Effector memory CD8-positive, alpha-beta T cell (primary cell): ENCODE data around the gene CAPN15.

Source experiments
- ATAC-seq: fragments of 150-1000 bp; cut with Tn5 transposase; replicated peaks from 2 replicates; pipeline ENCODE4 v1.10.0; 2021; ENCODE audit warnings: mild to moderate bottlenecking, moderate library complexity
- DNase-seq, 3 experiments: peaks; one replicate each; pipeline ENCODE4 v3.0.0; 2021
- H3K27ac Mint-ChIP-seq, 2 donors: one replicate each; pipeline ENCODE4 v1.8.0; 2022; ENCODE audit warnings: mild to moderate bottlenecking in 2 of 2, mixed read lengths in 2 of 2, moderate library complexity in 2 of 2
- H3K27me3 Mint-ChIP-seq, 2 donors: one replicate each; pipeline ENCODE4 v1.8.0; 2022; ENCODE audit warnings: mixed read lengths in 2 of 2
- H3K36me3 Mint-ChIP-seq: one replicate; pipeline ENCODE4 v1.8.0; 2022; ENCODE audit warnings: mild to moderate bottlenecking, moderate library complexity, mixed read lengths; ENCODE audit not compliant: insufficient read depth
- H3K4me1 Mint-ChIP-seq, 2 donors: one replicate each; pipeline ENCODE4 v1.8.0; 2022; ENCODE audit warnings: low read depth in 2 of 2, mixed read lengths in 2 of 2
- H3K4me3 Mint-ChIP-seq, 2 donors: one replicate each; pipeline ENCODE4 v1.8.0; 2022; ENCODE audit warnings: mild to moderate bottlenecking in 2 of 2, mixed read lengths in 2 of 2, moderate library complexity in 2 of 2
- H3K9me3 Mint-ChIP-seq, 2 donors: one replicate each; pipeline ENCODE4 v1.8.0; 2022; ENCODE audit warnings: mixed read lengths in 2 of 2

Gene CAPN15

GRCh38 chr16:515175-515938 is 12.2 kb upstream of the CAPN15 start:
- Mint-ChIP-seq H3K4me3 (no peak overlapping the region), H3K4me1 (no peaks in the 10 kb centered on the region), H3K27me3 (no peaks in the 10 kb centered on the region), H3K36me3 (peaks cover 2% of the 10 kb centered on the region), H3K27ac (no peak overlapping the region), H3K9me3 (no peaks in the 10 kb centered on the region)
- no peak for DNase-seq
- no peak for ATAC-seq

GRCh38 chr16:515939-516226 is 11.6 kb upstream of the CAPN15 start:
- Mint-ChIP-seq H3K9me3 (no peaks in the 10 kb centered on the region), H3K4me3 (no peak overlapping the region), H3K27ac (no peak overlapping the region), H3K36me3 (peaks cover 2% of the 10 kb centered on the region), H3K27me3 (no peaks in the 10 kb centered on the region), H3K4me1 (no peaks in the 10 kb centered on the region)
- no peak for DNase-seq
- ATAC-seq: no peak

GRCh38 chr16:516301-516700 is 11.2 kb upstream of the CAPN15 start:
- no peak for ATAC-seq
- Mint-ChIP-seq H3K27ac (peak overlapping the region in 1 of 2 donors; percentile 44), H3K4me1 (no peaks in the 10 kb centered on the region), H3K27me3 (no peaks in the 10 kb centered on the region), H3K4me3 (no peak overlapping the region), H3K9me3 (no peaks in the 10 kb centered on the region), H3K36me3 (peaks cover 2% of the 10 kb centered on the region)
- no peak for DNase-seq

DNA sequence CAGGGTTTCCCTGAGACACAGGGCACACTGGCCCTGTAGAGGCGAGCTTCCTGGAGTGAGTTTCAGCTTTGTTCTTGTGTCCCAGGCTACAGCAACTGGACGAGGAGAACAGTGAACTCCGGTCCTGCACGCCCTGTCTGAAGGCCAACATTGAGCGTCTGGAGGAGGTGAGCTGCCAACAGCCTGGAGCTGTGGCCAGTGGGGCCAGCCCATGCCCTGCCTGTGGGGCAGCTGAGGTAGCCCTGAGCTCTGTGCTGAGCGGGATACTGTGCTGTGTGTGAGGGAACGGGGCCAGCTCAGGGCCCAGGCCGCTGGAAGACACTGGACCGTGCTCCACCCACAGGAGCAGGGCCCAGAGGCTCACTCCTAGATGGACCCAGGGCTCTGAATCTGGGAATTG is 8.7 kb upstream of the CAPN15 start:
- ATAC-seq (no peak), DNase-seq (no peak)
- no peak overlapping the region for H3K4me3 Mint-ChIP-seq
- no peaks in the 10 kb centered on the region for H3K9me3 Mint-ChIP-seq
- H3K27me3 Mint-ChIP-seq: no peaks in the 10 kb centered on the region
- H3K4me1 Mint-ChIP-seq: no peaks in the 10 kb centered on the region
- H3K36me3 Mint-ChIP-seq: peaks cover 11% of the 10 kb centered on the region
- H3K27ac Mint-ChIP-seq: no peak overlapping the region

DNA sequence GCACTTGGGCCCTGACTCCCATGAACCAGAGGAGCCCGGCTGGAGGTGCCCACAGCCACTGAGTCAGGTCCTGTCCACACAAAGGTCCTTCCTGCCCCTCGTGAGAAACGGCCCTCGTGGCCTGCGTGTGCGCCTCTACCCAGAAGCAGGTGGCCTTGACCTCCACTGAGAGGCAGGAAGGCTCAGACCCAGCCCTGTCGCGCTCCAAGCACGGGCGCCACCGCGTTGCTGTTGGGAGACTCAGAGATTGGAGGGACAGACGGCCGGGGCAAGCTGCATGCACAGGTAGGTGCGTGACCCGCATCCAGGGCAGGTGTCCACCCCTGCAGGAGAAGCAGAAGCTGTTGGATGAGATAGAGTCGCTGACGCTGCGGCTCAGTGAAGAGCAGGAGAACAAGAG is 8.1 kb upstream of the CAPN15 start:
- H3K36me3 Mint-ChIP-seq: peaks cover 14% of the 10 kb centered on the region
- no peak overlapping the region for H3K27ac Mint-ChIP-seq
- no peak for DNase-seq
- no peaks in the 10 kb centered on the region for H3K9me3 Mint-ChIP-seq
- ATAC-seq: no peak
- H3K4me3 Mint-ChIP-seq: no peak overlapping the region
- no peaks in the 10 kb centered on the region for H3K27me3 Mint-ChIP-seq
- peaks cover 0 to 3% of the 10 kb centered on the region in 2 donors for H3K4me1 Mint-ChIP-seq

DNA sequence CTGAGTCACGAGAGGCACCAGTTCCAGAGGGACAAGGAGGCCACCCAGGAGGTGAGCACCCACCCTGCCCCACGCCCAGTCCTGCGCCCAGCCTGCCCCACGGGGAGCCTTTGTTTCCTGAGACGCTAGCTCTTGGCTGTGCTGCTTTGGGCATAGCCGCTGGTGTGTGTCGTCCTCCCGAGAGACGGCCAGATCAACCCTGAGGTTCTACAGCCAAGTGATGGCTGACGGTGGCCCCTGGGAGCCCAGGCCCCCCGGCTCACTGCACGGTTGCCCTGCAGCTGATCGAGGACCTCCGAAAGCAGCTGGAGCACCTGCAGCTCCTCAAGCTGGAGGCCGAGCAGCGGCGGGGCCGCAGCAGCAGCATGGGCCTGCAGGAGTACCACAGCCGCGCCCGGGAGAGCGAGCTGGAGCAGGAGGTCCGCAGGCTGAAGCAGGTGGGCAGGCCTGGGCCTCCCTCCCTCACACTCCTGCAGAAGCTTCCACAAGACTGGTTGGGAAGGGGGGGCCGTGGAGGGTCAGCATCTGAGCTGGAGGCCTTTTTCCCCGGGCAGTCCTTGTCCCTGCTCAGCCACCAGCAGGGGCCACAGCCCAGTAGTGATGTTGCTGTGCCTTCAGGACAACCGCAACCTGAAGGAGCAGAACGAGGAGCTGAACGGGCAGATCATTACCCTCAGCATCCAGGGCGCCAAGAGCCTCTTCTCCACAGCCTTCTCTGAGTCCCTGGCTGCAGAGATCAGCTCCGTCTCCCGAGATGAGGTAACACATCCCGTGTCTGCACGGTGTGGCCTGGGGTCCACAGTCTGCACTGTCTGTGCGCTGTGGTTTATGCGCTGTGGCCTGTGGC is 7.4 kb upstream of the CAPN15 start:
- H3K4me3 Mint-ChIP-seq: no peak overlapping the region
- no peak overlapping the region for H3K27ac Mint-ChIP-seq
- no peak for DNase-seq
- no peaks in the 10 kb centered on the region for H3K27me3 Mint-ChIP-seq
- ATAC-seq: no peak
- peaks cover under 1 to 3% of the 10 kb centered on the region in 2 donors for H3K4me1 Mint-ChIP-seq
- H3K36me3 Mint-ChIP-seq: peaks cover 18% of the 10 kb centered on the region
- no peaks in the 10 kb centered on the region for H3K9me3 Mint-ChIP-seq

- peaks cover 8 to 10% of the 10 kb centered on the region in 2 donors for H3K4me1 Mint-ChIP-seq
- DNase-seq (no peak), ATAC-seq (no peak)
- no peaks in the 10 kb centered on the region for H3K27me3 Mint-ChIP-seq
- no peak overlapping the region for H3K27ac Mint-ChIP-seq
- no peak overlapping the region for H3K4me3 Mint-ChIP-seq
- H3K36me3 Mint-ChIP-seq: peaks cover 18% of the 10 kb centered on the region
- H3K9me3 Mint-ChIP-seq: no peaks in the 10 kb centered on the region
Measured at GRCh38 chr16:520847-521246, 6.7 kb upstream of the CAPN15 start.

- no peaks in the 10 kb centered on the region for H3K9me3 Mint-ChIP-seq
- DNase-seq: no peak
- H3K27me3 Mint-ChIP-seq: no peaks in the 10 kb centered on the region
- H3K4me3 Mint-ChIP-seq: no peak overlapping the region
- ATAC-seq: no peak
- peaks cover 18% of the 10 kb centered on the region for H3K36me3 Mint-ChIP-seq
- no peak overlapping the region for H3K27ac Mint-ChIP-seq
- H3K4me1 Mint-ChIP-seq: peaks cover 12 to 15% of the 10 kb centered on the region in 2 donors
Measured at GRCh38 chr16:521381-522210, 5.9 kb upstream of the CAPN15 start.

- H3K36me3 Mint-ChIP-seq: peaks cover 18% of the 10 kb centered on the region
- ATAC-seq: no peak
Measured at GRCh38 chr16:522320-523096, 5.0 kb upstream of the CAPN15 start.

DNA sequence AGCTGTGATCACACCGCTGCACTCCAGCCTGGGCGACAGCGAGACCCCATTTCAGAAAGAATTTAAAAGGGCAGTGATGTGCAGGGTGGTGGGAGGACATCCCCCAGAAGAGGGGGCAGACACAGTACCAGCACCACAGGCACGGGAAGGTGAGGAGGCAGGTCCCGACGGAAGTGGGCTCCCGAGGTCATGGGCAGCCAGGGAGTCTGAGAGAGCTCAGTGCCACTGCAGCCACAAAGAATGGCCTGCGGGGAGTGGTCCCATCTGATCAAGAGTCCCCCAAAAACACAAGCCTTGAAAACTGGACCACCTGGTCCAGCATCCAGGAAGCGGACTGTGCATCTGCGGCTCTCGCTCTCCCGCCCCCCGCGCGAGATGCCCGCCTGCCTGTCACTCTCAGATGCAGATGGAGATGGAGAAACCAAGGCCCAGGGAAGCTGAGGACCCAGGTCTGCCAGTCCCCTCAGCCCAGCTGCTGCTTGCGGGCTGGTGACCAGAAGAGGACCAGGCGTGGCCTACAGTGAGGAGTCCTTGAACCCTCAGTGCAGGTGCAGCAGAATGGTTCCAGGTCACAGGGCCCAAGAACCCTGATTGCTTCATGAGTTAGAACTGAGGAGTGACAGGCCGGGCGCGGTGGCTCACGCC is 4.3 kb upstream of the CAPN15 start:
- DNase-seq (no peak), ATAC-seq (no peak)
- Mint-ChIP-seq H3K4me3 (no peak overlapping the region), H3K4me1 (peaks cover 14 to 16% of the 10 kb centered on the region in 2 donors), H3K27ac (peak overlapping the region; percentile 52 to 70), H3K27me3 (no peaks in the 10 kb centered on the region), H3K9me3 (no peaks in the 10 kb centered on the region), H3K36me3 (peaks cover 18% of the 10 kb centered on the region)

More at GRCh38 chr16:522320-523096, 5.0 kb upstream of the CAPN15 start:
- no peak for DNase-seq
- Mint-ChIP-seq H3K4me3 (no peak overlapping the region), H3K4me1 (peaks cover 14 to 16% of the 10 kb centered on the region in 2 donors), H3K27me3 (no peaks in the 10 kb centered on the region), H3K9me3 (no peaks in the 10 kb centered on the region), H3K27ac (no peak overlapping the region)

DNA sequence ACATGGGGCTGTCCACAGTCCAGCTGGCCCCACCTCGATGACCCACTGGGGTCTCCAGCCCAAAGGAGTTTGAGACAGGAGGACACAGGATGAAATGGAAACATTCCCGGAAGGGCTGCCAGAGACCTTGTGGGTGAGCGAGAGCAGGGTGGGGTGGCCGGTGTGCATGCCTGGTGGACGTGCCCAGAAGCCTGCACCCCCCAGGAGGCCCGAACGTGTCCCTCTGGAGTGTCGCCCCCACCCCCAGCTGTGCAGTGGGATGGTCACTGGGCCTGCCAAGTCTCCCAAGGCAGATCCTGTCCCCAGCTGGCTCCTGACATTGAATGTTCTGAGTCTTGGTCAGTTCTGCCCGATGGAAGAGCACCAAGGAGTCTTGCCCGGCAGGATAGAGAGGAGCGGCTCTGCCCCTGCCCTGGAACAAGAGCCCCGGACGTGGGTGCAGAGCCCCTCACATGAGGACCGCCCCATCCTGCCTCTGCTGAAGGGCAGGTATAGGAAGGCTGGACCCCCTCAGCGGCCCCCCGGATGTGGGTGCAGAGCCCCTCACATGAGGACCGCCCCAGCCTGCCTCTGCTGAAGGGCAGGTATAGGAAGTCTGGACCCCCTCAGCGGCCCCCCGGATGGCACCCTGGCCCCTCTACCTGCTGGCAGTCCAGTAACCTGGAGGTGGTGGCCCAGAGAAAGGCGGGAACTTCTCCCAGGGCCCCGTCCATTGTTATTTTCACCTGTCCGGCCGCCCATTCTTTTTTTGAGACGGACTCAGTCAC is 3.1 kb upstream of the CAPN15 start:
- Mint-ChIP-seq H3K27me3 (no peaks in the 10 kb centered on the region), H3K27ac (peak overlapping the region; percentile 52 to 89), H3K9me3 (no peaks in the 10 kb centered on the region), H3K4me1 (peaks cover 23 to 24% of the 10 kb centered on the region in 2 donors), H3K36me3 (peaks cover 21% of the 10 kb centered on the region), H3K4me3 (peak overlapping the region in 1 of 2 donors; percentile 74)
- DNase-seq (no peak), ATAC-seq (no peak)

- DNase-seq (no peak), ATAC-seq (no peak)
- peak overlapping the region; percentile 89 to 92 for H3K27ac Mint-ChIP-seq
- no peaks in the 10 kb centered on the region for H3K9me3 Mint-ChIP-seq
- peaks cover 26 to 28% of the 10 kb centered on the region in 2 donors for H3K4me1 Mint-ChIP-seq
- H3K36me3 Mint-ChIP-seq: peaks cover 21% of the 10 kb centered on the region
- H3K27me3 Mint-ChIP-seq: no peaks in the 10 kb centered on the region
- peak overlapping the region; percentile 74 to 78 for H3K4me3 Mint-ChIP-seq
Measured at GRCh38 chr16:525123-525519, 2.4 kb upstream of the CAPN15 start.
